SIG-M5 (cell line): ENCODE data around the gene NRP1.
"Not testable (repeated sequence)": the region's sequence is repeated elsewhere in the genome, so short reads cannot be mapped to it uniquely, and the experiment has no call there.

ENCODE experiments used
- DNase-seq: peaks from one replicate; lab custom pipeline; 2025; lab: John Stamatoyannopoulos, UW

NRP1 gene

DNA sequence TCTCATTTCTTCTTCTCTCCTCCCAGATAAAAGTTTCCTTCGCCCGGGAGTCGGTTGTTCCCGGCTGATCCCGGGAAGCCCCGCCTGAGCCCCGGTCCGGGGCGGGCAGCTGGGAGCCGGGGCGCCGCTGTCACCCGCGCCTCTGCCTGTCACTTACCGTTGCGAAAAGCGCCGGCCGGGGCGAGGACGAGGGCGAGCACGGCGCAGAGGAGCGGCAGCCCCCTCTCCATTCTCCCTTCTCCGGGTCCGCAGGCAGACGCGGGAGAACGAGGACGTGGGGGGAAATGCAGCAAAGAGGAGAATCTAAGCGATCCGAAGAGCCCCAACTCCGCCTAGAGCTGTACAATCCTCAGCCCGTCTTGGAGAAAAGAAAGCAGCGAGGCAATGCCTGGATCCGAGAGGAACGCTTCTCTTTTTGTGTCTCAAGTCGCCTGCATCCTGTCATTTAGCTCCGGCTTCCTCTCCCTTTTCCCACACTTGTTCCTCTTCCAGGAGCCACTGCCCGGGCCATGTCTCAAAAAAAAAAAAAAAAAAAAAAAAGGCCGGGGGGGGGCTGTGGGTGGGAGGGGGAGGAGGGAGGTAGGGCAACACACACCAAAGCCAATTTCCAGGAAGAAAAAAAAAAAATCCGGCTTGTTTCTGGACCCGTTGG is at the start of gene NRP1:
NRP1 (minus strand) TSS at position 515 of the 652 bp plus-strand sequence; CDS start at position 230, 285 bp downstream.
- DNase-seq = no peak

DNA sequence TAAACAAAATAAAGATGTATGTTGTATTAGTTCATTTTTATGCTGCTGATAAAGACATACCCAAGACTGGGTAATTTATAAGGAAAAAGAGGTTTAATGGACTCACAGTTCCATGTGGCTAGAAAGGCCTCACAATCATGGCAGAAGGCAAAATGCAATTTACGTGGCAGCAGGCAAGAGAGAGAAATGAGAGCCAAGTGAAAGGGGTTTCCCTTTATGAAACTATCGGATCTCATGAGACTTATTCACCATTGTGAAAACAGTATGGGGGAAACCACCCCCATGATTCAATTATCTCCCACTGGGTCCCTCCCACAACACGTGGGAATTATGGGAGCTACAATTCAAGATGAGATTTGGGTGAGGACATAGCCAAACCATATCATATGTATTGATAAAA is 49.7 kb upstream of the NRP1 start:
- not testable (repeated sequence) for DNase-seq

DNA sequence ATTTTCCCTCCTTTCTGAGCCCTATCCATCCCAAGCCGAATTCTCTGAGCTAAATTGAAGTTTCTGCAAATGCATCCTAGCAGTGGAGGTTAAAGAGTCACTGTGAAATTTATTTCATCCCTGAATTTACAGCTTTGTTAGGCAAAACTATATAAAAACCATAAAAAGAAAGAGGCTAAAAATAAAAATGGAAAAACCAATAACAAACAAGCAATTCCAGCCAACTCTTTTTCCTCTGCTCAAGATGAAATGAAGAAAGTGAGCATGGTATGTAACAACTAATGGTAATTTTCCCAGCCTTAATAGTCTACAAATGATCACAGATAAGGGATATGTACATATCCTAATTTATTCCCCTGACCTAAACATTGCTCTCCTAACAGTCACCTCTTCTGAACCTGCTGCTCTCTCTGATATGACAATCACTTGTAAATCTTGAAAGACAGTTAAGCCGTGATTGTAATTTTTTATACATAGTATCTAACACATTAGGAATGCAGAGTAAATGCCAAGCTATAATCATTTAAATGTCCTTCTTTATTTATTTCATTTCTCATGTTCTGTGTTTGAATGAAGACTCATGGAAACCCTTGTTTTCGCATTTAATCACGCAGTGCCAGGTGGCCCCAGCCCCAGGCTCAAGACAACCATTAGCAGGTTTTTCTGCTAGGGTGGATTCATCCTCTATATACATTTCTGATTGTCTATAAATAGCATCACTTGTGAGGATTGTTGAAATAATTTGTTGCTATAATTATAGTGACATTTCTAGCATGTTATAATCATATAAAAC is 48.6 kb upstream of the NRP1 start:
- DNase-seq = no peak

- DNase-seq = no peak
These were observed 47.7 kb upstream of the NRP1 start for GRCh38 chr10:33382216-33382600.

- DNase-seq = no peak
These were observed 47.2 kb upstream of the NRP1 start for GRCh38 chr10:33381451-33382215.

DNA sequence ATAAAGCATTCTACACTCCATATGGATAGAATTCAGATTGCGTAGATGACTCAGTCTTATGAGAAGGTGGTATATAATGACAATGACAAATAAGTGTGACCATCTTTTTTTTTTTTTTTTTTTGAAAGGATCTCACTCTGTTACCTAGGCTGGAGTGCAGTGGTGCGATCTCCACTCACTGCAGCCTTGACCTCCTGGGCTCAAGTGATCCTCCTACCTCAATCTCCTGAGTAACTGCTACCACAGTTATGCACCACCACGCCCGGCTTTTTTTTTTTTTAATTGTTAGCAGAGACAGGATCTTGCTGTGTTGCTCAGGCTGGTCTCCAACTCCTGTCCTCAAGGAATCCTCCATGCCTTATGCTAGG is 43.2 kb upstream of the NRP1 start:
- no peak for DNase-seq

- no peak for DNase-seq
These were observed 42.6 kb upstream of the NRP1 start for GRCh38 chr10:33376976-33377657.

DNA sequence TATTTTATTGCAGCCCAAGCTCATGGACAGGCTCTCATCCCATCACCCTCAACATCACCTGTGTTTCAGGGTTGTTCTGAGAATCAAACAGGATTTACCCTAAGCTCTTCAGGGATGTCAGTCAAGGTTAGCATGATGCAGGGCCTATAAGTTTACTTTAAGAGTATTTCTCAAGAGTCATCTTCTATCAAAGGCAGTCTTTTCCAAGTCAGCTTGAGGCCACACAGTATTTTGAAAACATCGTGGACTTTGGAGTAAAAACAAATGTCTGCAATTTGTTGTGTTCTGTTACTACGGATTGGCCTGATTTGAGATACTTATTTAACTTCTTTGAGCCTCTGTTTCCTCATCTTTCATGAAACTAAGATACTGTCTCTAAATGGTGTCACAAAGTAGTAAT is 42.0 kb upstream of the NRP1 start:
- DNase-seq = no peak

DNA sequence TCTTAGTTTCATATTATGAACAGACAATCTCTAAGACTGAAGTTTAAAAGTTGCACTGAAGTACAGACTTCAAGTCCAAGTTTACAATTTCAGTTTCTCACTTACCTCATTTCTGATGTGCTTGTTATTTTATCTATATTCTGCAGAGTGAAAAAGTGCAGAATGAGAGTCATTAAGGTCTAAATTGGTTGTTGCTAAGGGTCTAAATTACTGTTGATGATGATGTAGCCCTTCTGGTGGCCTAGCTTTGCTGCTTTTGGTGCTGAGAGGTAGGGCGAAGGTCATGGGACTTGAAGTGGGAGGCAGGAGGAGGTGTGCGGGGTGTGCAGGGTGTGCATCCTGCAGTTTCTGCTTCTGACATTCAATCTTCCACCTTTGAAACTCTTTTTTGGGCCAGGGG is 38.8 kb upstream of the NRP1 start:
- DNase-seq = no peak

- DNase-seq = no peak
These were observed 36.8 kb upstream of the NRP1 start for GRCh38 chr10:33371234-33371633.

DNA sequence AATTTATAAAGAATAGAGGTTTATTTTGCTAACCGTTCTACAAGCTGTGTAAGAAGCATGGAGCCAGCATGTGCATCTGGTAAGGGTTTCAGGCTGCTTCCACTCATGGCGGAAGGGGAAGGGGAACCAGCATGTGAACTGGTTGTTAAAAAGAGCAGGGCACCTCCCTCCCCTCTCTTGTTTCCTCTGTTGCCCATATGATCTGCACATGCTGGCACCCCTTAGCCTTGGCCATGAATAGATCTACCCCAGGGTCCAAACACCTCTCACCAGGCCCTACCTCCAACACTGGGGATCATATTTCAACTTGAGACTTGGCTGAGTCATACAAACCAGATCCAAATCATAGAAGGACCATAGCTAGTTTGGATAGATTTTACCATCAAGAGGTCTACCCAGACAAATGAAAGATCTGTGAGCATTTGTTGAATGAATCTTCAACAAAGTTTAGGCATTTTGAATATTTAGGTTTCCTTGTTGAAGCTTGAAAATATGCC is 36.0 kb upstream of the NRP1 start:
- DNase-seq = no peak

- no peak for DNase-seq
These were observed 33.6 kb upstream of the NRP1 start for GRCh38 chr10:33368086-33368485.

GRCh38 chr10:33365871-33366411 is 31.5 kb upstream of the NRP1 start:
- peak; percentile 85 for DNase-seq

DNA sequence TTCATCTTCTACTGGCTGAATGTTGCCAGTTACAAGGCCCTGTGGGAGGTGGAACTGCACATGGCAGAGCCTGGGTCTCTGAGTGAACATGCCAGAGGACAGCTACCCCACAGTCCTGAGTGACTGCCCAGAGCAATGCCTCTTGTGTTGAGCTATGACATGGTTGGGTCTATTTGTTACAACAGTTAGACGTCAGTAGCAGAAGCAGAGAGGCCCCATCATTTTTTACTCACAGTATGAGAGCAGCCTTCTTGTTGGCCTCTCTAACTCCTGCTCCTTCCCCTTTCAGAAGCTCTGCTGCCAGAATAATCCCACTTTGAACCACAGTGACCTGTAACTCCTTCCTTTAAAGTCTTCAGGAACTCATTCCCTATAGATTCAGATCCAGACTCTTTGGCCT is 30.8 kb upstream of the NRP1 start:
- no peak for DNase-seq

GRCh38 chr10:33363106-33363505 is 28.6 kb upstream of the NRP1 start:
- no peak for DNase-seq

DNA sequence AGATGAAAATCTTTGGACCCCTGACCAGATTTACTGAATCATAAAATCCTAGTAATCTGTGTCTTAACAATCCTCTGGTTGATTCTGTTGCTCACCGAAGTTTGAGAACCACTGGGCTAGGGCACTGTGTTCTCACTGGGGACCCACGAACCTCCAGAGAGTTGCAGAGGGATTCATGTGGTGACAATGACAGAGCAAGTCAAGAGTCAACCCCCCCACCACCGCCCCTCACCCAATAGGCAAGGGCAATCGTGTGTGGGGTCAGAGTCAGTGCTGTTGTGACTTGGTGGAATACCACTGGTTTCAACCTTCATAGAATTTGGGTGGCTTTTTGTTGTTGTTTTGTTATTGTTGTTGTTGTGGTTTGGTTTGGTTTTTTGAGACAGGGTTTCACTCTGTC is 23.5 kb upstream of the NRP1 start:
- no peak for DNase-seq

DNA sequence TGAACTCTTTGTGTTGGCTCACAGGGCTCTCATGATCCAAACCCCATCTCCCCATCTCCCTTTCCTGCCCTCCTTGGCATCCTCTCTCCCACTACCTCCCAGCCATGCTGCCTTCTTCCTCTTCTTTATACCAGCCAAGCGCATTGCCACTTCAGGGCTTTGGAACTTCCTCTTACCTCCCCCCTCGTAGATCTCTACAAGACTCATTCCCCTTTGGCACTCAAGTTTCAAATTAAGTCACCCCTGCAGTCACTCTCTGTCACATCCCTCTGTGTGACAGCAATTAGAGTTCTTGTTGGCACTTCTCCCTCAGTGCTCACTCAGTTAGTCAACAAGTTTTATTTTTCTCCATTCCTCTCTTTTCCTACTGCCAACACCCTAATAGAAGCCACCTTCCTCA is 20.8 kb upstream of the NRP1 start:
- peak; percentile 75 for DNase-seq

GRCh38 chr10:33353853-33354252 is 19.4 kb upstream of the NRP1 start:
- DNase-seq = no peak

GRCh38 chr10:33353334-33353733 is 18.9 kb upstream of the NRP1 start:
- no peak for DNase-seq

GRCh38 chr10:33352615-33353014 is 18.1 kb upstream of the NRP1 start:
- DNase-seq = no peak

GRCh38 chr10:33352175-33352574 is 17.7 kb upstream of the NRP1 start:
- no peak for DNase-seq

- no peak for DNase-seq
These were observed 15.6 kb upstream of the NRP1 start for GRCh38 chr10:33350041-33350440.
